ENCODE data around the gene RAB31. TPM values are rescaled to one million over a fixed set of nuclear protein-coding genes. Genes with fewer than 3 reads are reported as not detected.

The RAB31 gene
- total and polyA plus RNA-seq, 3 donors from 2014 or later = 75.9 to 110 (median 81.5) TPM

- intact Hi-C loops (cut with DNase I; ENCODE audit: low total_unique reads) = no loop called here
- no peaks in the 10 kb centered on the region for H3K36me3 ChIP-seq (ENCODE audit: low read depth, missing control alignments)
- WGBS, 2 donors = 56 to 64% methylated on average over 8 of the region's 8 CpGs
- no peak overlapping the region for H3K4me3 ChIP-seq
- H3K27me3 ChIP-seq = no peaks in the 10 kb centered on the region
- H3K9me3 ChIP-seq = no peaks in the 10 kb centered on the region
- peak overlapping the region in 1 of 2 donors; percentile 39 for H3K27ac ChIP-seq
- H3K4me1 ChIP-seq = peaks cover 20% of the 10 kb centered on the region
- DNase-seq = peak; percentile 85
- no peak for TF ChIP-seq CTCF (IDR thresholded peaks at IDR 0.05)
- TF ChIP-seq POLR2A (IDR thresholded peaks at IDR 0.05) = no peak
Measured at GRCh38 chr18:9751371-9752031, 43.4 kb downstream of the RAB31 start.

- Histone ChIP-seq H3K4me1 (peaks cover 20% of the 10 kb centered on the region), H3K27me3 (no peaks in the 10 kb centered on the region), H3K27ac (no peak overlapping the region), H3K9me3 (no peaks in the 10 kb centered on the region), H3K4me3 (no peak overlapping the region), H3K36me3 (ENCODE audit: low read depth, missing control alignments) (no peaks in the 10 kb centered on the region)
- intact Hi-C loops (cut with DNase I; ENCODE audit: low total_unique reads) = no loop called here
- TF ChIP-seq POLR2A (IDR thresholded peaks at IDR 0.05) (no peak), CTCF (IDR thresholded peaks at IDR 0.05) (no peak)
- no peak for DNase-seq
- WGBS, 2 donors = 93 to 94% methylated on average over 7 of the region's 7 CpGs
Measured at GRCh38 chr18:9753846-9754245, 45.7 kb downstream of the RAB31 start.

DNA sequence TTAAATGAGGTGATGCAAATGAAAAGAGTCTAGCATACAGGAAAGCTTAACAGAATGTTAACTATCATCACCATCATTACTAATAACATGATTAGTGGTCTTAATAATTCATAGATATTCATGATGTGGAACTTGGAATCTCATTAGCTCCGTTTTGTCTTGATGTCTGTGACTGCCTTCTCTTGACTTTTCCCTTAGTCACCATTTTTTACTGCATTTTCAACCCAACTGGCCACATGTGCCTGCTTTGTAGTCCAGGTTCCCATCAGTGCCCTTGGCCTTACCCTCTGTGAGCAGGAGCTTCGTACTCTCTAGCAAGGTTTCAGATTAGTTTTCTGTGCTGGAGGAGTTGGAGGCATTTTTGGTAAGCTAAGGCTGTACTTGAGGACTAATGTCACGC is 47.0 kb downstream of the RAB31 start:
- Histone ChIP-seq H3K4me1 (peaks cover 16% of the 10 kb centered on the region), H3K27me3 (no peaks in the 10 kb centered on the region), H3K4me3 (no peak overlapping the region), H3K27ac (no peak overlapping the region), H3K36me3 (ENCODE audit: low read depth, missing control alignments) (no peaks in the 10 kb centered on the region), H3K9me3 (no peaks in the 10 kb centered on the region)
- 50 to 69% methylated on average over 2 to 3 of the region's 3 CpGs for WGBS, 2 donors
- intact Hi-C loops (cut with DNase I; ENCODE audit: low total_unique reads) = no loop called here
- DNase-seq = no peak
- TF ChIP-seq POLR2A (IDR thresholded peaks at IDR 0.05) = no peak
- no peak for TF ChIP-seq CTCF (IDR thresholded peaks at IDR 0.05)

GRCh38 chr18:9755615-9756014 is 47.5 kb downstream of the RAB31 start:
- DNase-seq = no peak
- Histone ChIP-seq H3K27ac (no peak overlapping the region), H3K27me3 (no peaks in the 10 kb centered on the region), H3K4me3 (no peak overlapping the region), H3K36me3 (ENCODE audit: low read depth, missing control alignments) (no peaks in the 10 kb centered on the region), H3K4me1 (peaks cover 11% of the 10 kb centered on the region), H3K9me3 (no peaks in the 10 kb centered on the region)
- WGBS, 2 donors = 72 to 85% methylated on average over 3 of the region's 3 CpGs
- intact Hi-C loops (cut with DNase I; ENCODE audit: low total_unique reads) = no loop called here
- TF ChIP-seq CTCF (IDR thresholded peaks at IDR 0.05) = no peak
- no peak for TF ChIP-seq POLR2A (IDR thresholded peaks at IDR 0.05)

Measured in testis (tissue), 3 donors.